Measurements from ENCODE around the gene TTC28. TPM values are rescaled to one million over a fixed set of nuclear protein-coding genes. Genes with fewer than 3 reads are reported as not detected.

TTC28 gene
- total and polyA plus RNA-seq, 10 of the 15 experiments (the other 5 are each of a cell fraction or from before 2014, with no cell fraction given) = 0.15 to 8.4 (median 1.4) TPM

DNA sequence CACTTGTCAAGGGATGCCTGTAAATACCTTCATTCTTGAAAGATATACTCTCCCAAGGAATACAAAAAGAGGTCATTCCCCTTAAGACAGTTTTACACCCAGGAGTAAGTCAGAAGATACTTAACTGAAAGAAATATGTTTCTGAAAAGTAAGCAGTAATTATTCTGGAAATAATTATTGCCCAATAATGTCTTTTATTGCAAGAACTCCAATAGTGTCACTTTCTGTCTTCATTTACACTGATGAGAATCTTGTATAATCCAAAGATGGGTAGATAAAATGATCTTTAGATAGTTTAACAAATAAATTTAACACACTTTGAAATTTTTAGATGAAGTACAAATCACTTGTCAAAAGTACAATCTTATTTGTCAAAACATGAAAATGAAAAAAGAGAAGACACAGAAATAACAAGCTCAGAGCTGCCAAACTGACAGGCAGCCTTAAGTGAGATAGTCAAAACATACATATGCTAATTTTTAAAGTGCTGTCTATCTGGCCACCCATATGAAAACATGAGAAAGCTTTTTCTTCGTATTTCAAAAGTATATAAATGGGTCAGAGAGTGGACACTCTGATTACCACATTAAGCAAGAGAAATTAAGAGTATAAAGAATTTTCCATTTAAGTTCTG is 225.1 kb downstream of the TTC28 start (continued):
- no peak for TF ChIP-seq SIX5 (IDR thresholded peaks at IDR 0.05; ENCODE audit: low read depth, low read length, severe bottlenecking)
- no peak for TF ChIP-seq ZNF622 (IDR thresholded peaks at IDR 0.05)

DNA sequence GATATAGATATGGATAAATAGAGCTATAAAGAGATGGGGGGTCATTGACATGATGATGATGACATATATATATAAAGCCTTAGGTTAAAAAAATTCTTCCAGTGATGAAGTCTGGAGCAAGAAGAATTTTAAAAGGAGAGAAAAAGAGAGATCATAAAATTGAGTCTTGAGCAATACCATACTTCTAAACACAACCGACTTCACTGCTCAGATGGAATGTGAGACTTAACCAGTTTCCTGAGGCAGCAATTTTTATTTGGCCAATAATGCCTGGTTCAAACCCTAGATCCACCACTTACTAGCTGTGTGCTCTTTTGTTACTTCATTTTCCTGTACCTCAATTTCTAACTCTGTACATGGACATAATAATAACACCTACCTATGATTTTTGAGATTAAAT is 229.5 kb downstream of the TTC28 start:
- H3K9ac ChIP-seq (ENCODE audit: control insufficient read depth, insufficient read depth, low read length) = no peak overlapping the region
- TF ChIP-seq JUNB (IDR thresholded peaks at IDR 0.05) = no peak
- TF ChIP-seq, protein P1, sequence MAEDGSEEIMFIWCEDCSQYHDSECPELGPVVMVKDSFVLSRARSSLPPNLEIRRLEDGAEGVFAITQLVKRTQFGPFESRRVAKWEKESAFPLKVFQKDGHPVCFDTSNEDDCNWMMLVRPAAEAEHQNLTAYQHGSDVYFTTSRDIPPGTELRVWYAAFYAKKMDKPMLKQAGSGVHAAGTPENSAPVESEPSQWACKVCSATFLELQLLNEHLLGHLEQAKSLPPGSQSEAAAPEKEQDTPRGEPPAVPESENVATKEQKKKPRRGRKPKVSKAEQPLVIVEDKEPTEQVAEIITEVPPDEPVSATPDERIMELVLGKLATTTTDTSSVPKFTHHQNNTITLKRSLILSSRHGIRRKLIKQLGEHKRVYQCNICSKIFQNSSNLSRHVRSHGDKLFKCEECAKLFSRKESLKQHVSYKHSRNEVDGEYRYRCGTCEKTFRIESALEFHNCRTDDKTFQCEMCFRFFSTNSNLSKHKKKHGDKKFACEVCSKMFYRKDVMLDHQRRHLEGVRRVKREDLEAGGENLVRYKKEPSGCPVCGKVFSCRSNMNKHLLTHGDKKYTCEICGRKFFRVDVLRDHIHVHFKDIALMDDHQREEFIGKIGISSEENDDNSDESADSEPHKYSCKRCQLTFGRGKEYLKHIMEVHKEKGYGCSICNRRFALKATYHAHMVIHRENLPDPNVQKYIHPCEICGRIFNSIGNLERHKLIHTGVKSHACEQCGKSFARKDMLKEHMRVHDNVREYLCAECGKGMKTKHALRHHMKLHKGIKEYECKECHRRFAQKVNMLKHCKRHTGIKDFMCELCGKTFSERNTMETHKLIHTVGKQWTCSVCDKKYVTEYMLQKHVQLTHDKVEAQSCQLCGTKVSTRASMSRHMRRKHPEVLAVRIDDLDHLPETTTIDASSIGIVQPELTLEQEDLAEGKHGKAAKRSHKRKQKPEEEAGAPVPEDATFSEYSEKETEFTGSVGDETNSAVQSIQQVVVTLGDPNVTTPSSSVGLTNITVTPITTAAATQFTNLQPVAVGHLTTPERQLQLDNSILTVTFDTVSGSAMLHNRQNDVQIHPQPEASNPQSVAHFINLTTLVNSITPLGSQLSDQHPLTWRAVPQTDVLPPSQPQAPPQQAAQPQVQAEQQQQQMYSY (CRISPR knock-in tag; IDR thresholded peaks at IDR 0.05) = no peak
- TF ChIP-seq RAD51 (IDR thresholded peaks at IDR 0.05) = no peak
- no peak for TF ChIP-seq MYB (IDR thresholded peaks at IDR 0.05; ENCODE audit: borderline replicate concordance, low read depth, low read length)
- TF ChIP-seq KLF5 (IDR thresholded peaks at IDR 0.05; ENCODE audit: partially characterized antibody) = no peak
- no peak for TF ChIP-seq MTA3 (IDR thresholded peaks at IDR 0.05; ENCODE audit: borderline replicate concordance, low read length)
- TF ChIP-seq SREBF2 (IDR thresholded peaks at IDR 0.05; ENCODE audit: low read length) = no peak
- no peak for TF ChIP-seq SMC3 (IDR thresholded peaks at IDR 0.05; ENCODE audit: borderline replicate concordance, low read length)
- in situ Hi-C loops (cut with MboI) = no loop called here
- ATAC-seq = no peak
- H3K27me3 ChIP-seq (replicated peaks in 1 of 2; ENCODE audit: control insufficient read depth in 2 of 2, insufficient read depth in 2 of 2, low read length in 1 of 2) = no peaks in the 10 kb centered on the region; a peak in 1 of 4 replicates
- POLR2A ChIA-PET = no interaction called here
- no peak for FAIRE-seq
- CTCF ChIA-PET = no interaction called here
- no peak overlapping the region for H3K4me2 ChIP-seq (ENCODE audit: control insufficient read depth, insufficient read depth)
- SMC1A ChIA-PET (ENCODE audit: uncharacterized antibody, unreplicated experiment) = no interaction called here
- intact Hi-C loops (cut with micrococcal nuclease; ENCODE audit: unreplicated experiment) = no loop called here
- no peaks in the 10 kb centered on the region for H3K79me2 ChIP-seq (ENCODE audit: control insufficient read depth, insufficient read depth, low read length)
- no peaks in the 10 kb centered on the region for H4K20me1 ChIP-seq (ENCODE audit: control insufficient read depth, insufficient read depth)
- WGBS (ENCODE audit: insufficient coverage, insufficient replicate concordance, low lambda C conversion rate, missing lambda C conversion rate) = 0% methylated on average over 1 of the region's 1 CpG
- no peaks in the 10 kb centered on the region for H3K36me3 ChIP-seq (ENCODE audit: control insufficient read depth in 2 of 2, insufficient read depth in 2 of 2, low read length in 1 of 2)
- no peaks in the 10 kb centered on the region for H3K9me3 ChIP-seq (replicated peaks; ENCODE audit: control insufficient read depth, insufficient read depth, low read length)
- no peak overlapping the region for H3K27ac ChIP-seq (ENCODE audit: control insufficient read depth, insufficient read depth)
- H2AFZ ChIP-seq (ENCODE audit: control insufficient read depth, low read depth, low read length) = no peak overlapping the region
- H3K4me1 ChIP-seq (ENCODE audit: control insufficient read depth, insufficient read depth, low read length) = no peaks in the 10 kb centered on the region
- no peak overlapping the region for H3K4me3 ChIP-seq
- no TSS peak for BruUV-seq (replicated peaks)
- RAD21 ChIA-PET (ENCODE audit: unreplicated experiment) = no interaction called here
- DNase-seq (ENCODE audit: low read depth, low spot score) = no peak

All from GM12878 (cell line).